T-helper 2 cell treated with Interferon-gamma antibody and Interleukin-4, amounts not matched to agents 100 ng/mL and 5 ng/mL, for 36 hours (primary cell): Measurements from ENCODE around the gene ADM. TPM values are rescaled to one million over a fixed set of nuclear protein-coding genes. Genes with fewer than 3 reads are reported as not detected.

Experiments
- intact Hi-C: fragments of 100-400 bp; cut with micrococcal nuclease; formaldehyde crosslinking; loops from one replicate; pipeline ENCODE4 v1.15.1; 2023
- total RNA-seq: library from RNA; stranded (reverse); gene quantifications from 2 replicates; pipeline ENCODE4 v1.2.3, GENCODE V29; 2022

ADM gene
- total RNA-seq, 1 donor from 2014 or later: 0.61 TPM

DNA sequence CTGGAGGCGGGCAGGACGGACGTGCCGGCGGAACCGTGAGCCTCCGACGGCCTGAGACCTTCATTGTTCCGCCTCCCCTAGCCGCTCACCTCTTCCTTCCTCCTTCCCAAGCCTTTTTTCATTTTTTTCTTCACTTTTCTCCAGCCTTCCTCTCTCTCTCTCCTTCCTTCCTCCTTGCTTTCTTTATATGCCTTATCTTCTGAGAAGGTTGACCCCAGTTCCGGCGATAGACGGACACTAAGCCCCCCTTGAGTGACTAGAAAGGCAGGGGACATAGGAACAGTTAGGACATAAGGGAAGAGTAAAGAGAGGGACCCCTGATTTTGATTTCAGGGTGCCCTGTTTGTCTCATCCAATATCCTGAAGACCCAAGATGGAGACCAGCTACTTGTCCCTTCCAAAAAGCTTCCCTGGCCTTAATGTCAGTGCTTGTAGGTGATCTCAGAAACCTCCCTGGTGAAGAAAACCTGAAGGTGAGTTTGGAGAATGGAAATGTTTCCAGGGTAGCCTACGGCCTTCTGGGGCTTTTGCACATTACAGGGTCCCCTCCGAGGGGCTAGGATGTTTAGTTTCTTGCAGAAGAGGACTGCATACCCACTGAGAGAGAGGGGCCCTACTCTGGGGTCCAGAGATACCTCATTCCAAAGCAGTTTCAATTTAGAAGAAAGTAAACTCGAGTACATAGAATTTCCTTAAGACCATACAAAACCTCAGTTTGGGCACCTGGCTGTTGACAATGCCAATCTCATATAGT lies 3.5 kb downstream of the ADM start:
- intact Hi-C loops: loop anchor here (1.0 to 10.0 kb wide), 9 partner anchors 15 to 1044 kb away; partner anchors contain the start of genes AMPD3, DENND5A and RNF141

DNA sequence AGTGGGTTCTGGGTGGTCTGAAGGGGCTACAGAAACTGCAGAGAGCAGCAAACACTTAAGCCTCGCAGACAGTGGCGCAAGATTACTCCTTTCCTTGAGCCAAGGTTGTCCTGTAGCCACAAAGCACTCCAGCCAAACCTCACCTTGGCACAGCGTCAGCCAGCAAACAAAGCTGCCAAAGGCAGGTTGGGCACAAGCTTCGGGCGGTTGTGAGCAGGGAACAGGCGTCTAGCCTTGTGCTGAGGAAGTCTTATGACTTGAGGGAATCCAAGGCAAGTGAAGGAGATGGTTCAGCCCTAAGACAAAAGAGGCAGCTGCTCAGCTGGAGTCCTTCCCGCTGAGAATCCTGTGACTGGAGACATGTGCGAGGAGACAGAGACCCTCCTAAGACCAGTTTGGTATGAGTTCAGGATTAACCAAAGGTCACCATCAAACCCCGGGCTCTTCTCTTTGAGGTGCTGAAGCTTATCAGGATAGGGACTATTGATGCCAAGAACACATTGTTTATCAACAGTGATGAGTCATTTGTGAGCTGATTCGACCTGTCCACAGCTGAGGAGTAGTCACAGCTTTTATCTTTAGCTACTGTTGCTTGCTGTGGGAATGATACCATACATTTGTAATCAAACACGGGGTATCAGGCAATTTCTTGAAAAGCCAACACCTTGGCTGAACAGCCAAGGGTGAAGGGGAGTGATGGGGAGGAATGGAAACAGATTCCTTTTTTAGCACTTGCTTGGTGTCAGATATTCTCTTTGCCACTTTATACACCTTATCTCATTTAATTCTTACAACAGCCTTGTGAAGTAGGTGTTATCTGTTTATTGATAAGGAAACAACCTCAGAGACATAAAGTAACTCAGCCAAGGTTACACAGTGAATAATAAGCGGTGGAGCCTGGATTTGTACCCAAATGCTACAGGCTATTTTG lies 4.6 kb downstream of the ADM start:
- intact Hi-C loops: loop anchor here (5.0 to 10.0 kb wide), 7 partner anchors 148 to 1045 kb away; partner anchors contain the start of genes AMPD3, DENND5A and RNF141

DNA sequence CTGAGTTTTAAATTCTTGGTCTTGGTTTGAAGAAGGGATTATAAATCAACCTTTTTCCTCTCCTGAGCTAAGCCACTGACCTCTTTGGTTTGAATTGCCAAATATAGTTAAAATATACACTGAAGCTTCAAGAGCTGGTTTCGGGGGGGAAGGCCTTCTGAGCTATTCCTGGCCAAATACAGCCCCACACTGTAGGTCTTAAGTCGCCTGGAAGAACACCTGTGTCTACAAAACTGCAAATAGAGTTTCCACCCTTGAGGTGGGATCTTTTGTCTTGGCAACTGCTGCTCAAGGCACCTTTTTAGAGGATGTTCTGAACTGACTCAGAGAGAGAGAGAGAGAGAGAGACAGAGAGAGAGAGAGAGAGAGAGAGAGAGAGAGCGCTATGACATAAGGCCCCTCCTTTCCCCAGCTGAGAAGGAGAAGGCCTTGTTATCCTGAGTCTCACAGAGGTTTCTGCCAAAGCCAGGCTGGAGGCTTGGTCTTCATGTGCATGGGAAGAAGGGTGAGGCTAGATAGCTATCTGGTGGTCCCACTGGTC lies 5.5 kb downstream of the ADM start:
- intact Hi-C loops: no loop called here

DNA sequence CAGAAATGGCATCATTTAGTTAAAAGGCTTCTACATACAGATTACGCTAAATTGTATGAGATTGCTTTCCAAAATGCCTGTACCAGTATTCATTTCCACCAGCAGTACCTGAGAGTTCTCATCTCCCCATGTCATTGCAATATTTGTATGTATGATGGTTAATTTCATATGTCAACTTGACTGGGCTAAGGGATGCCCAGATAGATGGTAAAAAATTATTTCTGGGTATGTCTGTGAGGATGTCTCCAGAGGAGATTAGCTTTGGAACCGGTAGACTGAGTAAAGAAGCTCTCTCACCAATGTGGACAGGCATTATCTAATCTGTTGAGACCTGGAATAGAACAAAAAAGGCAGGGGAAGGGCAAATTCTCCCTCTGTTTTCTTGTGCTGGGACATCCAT lies 6.9 kb downstream of the ADM start:
- intact Hi-C loops: no loop called here

DNA sequence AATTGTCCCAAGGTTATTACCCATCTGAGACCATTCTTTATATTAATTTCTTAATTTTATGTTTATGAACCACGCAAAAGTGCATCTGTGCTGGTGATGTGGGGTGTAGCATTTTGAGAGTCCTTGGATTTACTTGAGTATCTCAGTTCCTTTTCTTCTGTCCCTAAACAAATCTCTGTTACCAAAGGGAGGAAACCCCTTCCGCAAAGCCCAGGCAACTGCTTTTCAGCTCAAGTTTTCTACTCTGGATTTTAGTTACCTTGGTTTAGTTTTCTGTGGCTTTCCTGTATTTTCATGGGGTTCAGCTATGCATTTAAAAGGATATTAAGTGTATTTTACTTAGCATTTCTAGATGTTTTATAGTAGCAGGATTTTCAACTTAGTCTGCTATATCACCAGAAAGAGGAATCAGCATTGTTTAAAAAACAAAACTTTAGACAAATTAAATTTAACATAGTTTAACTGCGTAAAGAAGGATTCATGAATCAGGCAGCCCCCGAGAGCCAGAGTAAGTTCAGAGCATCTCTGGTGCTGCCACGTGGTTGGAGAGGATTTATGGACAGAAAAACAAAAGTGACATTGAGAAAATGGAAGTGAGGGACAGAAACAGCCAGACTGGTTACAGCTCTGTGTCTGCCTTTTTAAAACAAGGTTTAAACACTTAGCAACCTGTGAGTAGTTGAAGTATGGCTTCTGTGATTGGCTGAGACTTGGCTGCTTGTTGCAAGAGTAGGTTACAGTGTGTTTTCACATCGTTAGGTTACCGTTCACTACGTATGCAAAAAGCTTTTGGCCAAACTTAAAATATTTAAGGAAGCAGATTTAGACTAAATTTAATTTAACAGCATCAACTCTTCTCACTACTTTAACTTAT lies 9.6 kb downstream of the ADM start:
- intact Hi-C loops: no loop called here

DNA sequence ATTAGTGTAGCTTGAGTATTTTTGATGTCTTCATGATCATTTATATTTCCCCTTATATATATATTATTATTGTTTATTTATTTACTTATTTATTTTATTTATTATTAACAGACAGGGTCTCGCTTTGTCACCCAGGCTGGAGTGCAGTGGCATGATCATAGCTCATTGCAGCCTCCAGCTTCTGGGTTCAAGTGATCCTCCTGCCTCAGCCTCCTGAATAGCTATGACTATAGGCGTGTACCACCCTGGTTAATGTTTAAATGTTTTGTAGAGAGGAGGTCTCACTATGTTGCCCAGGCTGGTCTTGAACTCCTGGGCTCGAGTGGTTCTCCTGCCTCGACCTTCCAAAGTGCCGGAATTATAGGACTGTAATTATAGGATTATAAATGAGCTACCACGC lies 10.2 kb downstream of the ADM start:
- intact Hi-C loops: no loop called here

DNA sequence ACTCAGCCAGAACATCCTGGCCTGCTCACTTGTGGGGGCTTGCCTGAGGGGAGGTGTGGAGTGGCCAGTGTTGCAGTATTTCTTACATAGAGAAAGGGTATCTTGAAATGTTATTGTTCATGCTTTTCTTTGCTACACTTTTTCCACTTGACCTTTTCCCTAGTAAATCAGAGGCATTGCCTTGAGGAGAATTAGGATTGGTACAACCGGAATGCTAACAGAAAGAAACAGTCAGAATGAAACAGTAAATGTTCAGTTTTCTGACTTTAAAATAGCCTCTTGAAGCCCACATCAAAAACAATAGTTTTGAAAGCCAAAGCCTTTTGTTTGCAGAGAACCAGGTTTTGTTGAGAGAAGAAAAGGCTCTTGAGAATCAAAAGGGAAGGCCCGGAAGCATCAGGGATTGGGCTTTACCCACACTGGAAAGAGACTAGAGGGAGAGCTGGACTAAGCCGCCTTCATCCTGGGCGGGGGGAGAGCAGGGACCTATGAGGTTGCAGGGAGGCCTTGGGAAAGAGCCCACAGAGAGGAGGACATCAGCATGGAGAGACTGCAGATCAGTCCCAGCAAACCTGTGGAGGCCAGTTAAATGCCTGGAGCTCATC lies 12.4 kb downstream of the ADM start:
- intact Hi-C loops: no loop called here

DNA sequence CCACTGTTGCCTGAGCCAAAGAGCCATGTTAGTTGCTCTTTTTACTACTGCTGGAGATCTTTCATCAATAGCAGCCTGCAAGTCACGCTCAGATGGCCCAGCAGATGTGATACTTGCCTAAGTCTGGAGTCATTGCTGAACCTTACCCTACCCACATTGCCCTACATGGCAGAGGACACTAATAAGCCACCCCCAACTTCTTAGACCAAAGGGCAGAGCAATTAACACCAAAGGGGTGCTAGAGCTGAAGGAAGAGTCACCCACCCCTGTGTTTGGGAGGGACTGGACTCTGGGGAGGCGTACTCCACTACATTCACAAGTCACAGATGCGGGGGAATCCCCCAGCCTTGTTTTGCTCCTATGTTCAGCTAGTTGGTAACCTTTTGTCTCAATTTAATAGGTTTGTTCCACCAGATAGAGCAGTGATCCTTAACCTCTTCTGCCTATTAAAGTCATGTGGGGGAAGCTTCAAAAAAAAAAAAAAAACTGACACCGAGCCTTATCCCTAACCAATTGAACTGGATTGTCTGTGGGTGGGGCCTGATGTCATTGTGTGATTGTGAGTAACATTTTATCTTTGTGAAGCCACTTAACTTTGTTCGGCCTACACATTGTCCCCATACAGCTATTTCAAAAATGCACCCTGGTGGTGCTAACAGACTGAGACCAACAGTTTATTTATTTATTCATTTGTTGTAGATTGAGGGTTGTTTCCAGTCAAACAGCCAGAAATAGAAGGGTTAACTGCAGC lies 13.1 kb downstream of the ADM start:
- intact Hi-C loops: no loop called here

DNA sequence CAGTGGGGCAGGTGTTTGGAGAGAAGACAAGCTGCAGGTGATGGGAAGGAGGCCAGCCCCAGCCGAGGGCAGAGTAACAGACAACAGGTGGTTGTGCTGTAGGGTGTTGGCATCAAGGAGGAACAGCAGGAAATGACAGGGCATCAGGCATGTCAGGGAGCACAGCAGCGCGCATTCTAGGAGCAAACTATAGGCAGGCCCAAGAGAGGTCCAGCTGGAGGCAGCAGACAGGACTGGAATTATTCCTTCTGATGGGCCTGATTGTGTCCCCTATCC lies 13.6 kb downstream of the ADM start:
- intact Hi-C loops: no loop called here

DNA sequence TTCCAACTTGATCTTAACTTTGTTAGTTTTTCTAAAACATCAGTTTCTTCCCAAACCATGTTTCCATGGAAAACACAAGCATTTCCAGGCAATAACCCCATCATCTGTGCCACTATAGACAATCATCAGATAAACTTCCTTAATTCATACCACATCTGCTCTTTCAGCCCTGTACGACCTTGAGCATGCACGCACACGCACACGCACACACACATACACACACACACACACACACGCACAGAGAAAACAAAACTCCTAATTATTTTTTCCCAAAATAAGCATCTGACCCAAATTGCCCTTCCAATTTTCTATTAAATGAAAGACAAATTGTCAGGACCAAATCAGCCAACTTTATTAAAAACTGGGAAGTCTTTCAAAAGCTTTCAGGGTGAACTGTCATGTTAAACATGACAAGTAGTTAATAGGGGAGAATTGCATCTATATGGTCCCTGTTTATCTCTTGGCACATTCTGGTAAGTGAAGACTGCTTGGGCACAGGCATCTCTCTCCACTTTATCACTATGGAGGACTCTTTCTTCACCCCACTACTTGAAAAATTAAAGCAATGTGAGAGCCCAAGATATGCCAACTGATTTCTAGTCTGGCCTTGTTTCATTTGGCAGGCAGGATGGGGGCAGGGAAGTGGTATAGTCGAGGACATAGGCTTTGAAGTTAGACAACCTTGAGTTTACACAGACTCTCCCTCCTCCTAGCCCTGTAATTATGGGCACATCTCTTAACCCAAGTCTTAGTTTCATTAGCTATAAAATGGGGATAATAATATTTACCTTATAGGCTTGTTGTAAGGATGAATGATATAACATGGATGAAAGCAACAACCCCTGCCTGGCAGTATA lies 15.1 kb downstream of the ADM start:
- intact Hi-C loops: loop anchor here (5.0 to 10.0 kb wide), 2 partner anchors 458 to 785 kb away; no protein-coding TSS in a partner anchor

DNA sequence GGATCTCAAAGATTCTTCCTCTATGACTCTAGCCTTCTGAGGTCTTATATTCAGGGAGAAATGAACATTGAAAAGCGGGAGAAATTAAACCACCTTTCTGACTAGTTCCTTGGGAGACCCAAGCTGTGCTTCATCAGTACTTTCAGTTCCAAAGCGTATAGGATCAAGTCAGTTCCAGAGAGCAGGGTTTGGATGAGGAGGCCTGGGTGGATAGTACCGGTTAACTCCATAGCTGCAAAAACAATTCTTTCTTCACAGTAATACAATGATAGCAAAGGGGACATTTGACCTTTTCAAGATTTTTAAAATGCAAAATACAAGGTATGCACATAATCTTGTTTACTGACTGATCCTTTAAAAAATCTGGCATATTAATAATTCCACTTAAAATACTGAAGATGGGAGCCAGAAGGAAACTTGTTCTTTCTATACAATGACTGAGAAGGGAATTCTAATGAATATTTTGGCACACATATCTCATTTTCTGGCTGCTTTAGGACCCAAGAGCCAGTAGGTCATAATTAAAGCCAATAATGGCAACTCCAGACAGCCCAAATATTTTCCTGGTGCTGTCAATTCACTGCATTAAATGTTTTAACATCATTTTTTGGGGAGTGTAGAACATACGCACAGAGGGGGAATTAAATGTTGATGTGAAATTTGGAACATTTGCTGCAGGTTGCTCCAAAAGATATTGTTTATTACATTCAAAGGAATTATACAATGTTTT lies 16.0 kb downstream of the ADM start:
- intact Hi-C loops: loop anchor here (5.0 to 10.0 kb wide), 2 partner anchors 459 to 786 kb away; no protein-coding TSS in a partner anchor

DNA sequence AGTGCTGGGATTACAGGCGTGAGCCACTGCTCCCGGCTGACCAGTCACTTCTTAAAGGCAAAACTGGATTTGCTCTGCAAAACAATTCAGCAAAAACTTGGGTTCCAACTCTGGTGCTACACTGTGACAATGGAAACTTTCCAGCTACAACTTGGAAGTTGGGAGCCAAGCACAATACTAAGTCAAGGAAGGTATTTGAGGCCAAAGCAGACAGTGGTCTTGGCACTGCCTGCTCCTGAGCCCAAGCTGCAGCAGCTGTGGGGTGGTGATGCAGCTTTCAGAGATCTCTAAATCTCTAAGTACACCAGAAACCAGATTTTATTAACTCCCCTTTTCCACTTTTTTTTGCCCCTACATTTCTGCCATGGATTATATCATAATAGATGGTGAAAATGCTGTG lies 17.5 kb downstream of the ADM start:
- intact Hi-C loops: loop anchor here (2.0 to 10.0 kb wide), 3 partner anchors 350 to 788 kb away; no protein-coding TSS in a partner anchor

DNA sequence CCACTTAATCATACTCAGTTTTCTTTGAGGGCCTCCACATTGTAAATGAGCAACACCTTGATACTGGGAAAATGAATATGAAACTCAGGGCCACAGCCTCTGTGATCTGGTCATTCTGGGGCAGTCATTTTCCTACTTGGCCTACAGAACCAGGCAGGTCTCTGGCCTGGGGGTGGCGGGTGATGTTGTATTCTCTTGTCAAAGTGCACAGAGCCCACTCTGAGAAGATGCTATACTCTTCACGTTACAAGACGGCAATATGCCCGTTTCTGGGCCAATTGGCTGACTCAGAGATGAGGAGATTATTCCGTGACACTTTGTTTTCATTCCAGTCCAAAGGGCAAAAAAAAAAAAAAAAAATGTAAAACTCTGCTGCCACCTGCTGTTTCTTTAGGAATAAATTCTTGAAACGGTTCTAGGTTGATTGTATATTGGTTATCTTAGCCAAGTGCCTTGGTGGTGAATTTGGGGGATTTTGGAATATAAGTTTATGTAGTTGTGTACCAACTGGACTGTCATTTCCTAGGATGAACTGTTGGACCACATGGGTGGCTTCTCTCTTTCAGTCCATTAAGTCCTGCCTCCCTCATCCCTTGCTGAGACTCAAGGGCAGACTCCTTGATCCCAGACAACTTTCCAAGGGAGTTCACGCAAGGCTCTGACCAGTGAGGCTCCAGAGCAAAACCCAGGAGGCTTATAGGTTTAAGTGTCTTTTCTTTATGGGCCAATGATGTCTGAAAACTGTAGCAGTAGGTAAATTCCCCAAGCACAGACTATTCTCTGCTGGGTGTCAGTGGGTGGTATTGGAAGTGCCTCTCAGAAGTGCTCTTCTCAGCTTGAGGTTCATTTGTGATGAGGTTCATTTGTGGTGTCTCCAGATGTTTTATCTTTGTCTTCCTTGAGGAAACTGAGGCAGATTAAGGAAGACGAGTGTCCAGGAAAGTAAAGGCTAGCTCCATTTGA lies 18.2 kb downstream of the ADM start:
- intact Hi-C loops: loop anchor here (1.0 to 10.0 kb wide), 6 partner anchors 15 to 788 kb away; no protein-coding TSS in a partner anchor

DNA sequence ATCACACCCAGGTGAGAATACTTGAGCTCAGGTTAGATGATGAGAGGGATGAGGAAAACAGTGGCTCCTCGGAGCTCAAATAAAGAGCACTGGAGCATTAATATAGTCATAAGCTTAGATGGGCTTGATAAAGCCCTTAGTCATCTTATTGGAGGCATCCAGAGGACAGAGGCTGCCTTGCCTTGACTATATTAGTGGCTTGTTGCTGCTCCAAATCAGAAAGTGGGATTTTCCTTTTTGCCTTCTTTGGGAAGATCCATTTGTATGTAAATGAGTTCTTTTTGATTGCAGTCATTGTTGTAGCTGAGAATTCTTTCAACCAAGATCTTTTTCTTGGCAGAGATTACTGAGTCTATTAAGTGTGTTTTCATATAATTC lies 18.9 kb downstream of the ADM start:
- intact Hi-C loops: loop anchor here (1.0 to 10.0 kb wide), 6 partner anchors 15 to 789 kb away; no protein-coding TSS in a partner anchor

DNA sequence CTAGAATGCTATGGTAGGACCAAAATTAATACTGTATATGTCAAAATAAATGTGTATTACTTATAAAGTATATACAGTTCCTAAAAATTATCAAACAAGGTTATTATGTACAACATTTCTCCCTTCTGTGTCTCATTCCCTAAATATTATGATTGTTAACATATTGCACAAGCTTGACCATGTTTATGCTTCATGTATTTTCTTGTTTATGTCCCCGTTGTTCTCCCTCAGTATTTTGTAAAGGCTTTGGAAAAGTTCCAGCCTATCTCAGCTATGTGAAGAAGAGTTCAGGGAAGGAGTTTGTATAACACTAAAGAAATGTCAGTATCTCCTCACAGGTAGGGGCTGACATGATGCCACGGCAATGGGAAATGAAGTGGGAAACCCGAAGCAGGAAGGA lies 19.6 kb downstream of the ADM start:
- intact Hi-C loops: loop anchor here (5.0 to 10.0 kb wide), 2 partner anchors 462 to 790 kb away; no protein-coding TSS in a partner anchor

DNA sequence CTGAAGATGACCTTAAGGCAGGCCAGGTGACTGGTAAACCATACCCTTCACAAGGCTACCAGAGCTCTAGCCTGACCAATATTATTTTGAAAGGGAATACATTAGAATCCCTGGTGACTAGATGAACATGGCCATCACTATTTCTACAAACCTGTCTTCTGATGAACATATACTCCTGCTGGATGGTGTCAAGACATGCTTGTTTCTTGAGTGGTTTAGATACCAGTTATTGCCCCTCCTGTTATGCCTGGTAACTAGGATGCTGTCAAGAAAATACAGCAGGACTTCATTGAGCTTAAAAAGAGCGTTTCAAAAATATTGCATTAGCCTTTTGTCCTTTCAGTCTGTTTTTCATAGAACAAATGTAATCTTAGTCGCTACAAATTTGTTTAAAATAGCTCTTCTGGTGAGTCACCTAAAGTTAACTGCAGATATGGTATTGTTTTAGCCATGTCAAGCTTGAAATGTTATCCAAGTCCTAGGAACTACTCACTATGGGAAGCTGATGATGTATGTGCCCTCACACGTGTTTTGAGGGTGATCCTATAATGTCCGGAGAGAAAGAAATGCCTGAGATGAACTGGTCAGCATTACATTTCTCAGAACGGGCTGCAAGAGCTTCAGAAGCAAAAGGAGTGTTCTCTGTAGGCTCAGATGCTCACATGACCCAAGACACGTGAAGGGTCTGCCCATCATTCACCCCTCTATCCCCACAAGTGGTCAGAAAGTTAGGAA lies 20.6 kb downstream of the ADM start:
- intact Hi-C loops: loop anchor here (10.0 kb wide), 1 partner anchor 791 kb away; no protein-coding TSS in a partner anchor
